HepG2 (cell line): ENCODE data around the gene DNAJC30. TPM values are rescaled to one million over a fixed set of nuclear protein-coding genes. Genes with fewer than 3 reads are reported as not detected.

ENCODE experiments used
- ATAC-seq: fragments of 200-7000 bp; cut with Tn5 transposase; 3 replicates; pipeline ENCODE4 v1.9.1; 2020; ENCODE audit warnings: mild to moderate bottlenecking, moderate library complexity
- BruUV-seq: library from RNA; stranded (reverse); fragments of 400-500 nt; replicated peaks from 2 replicates; lab custom pipeline; 2021; lab: Mats Ljungman, UMichigan
- CTCF ChIA-PET: fragments of 300-600 bp; formaldehyde crosslinking; extraction: SDS; loops from one replicate; lab custom pipeline; 2021; ENCODE audit warnings: low total read pairs, inconsistent platforms, low intra/inter-chr PET ratio; lab: Yijun Ruan, JAX
- POLR2A ChIA-PET: fragments of 350-600 bp; sonication (Branson Sonifier 250); formaldehyde crosslinking; loops from one replicate; lab custom pipeline; 2020; ENCODE audit warnings: antibody characterized with exemption, inconsistent platforms; lab: Yijun Ruan, JAX
- DNase-seq: peaks from one replicate; pipeline ENCODE4 v3.0.0-alpha.2; 2015; ENCODE audit warnings: low spot score
- FAIRE-seq: peaks from 3 replicates; lab custom pipeline; 2011; peaks lifted over from hg19 to GRCh38; lab: Jason Lieb, UNC
- H2AFZ ChIP-seq: one replicate; pipeline ENCODE4 v1.6.1; 2011; ENCODE audit warnings: low read length, inconsistent platforms
- H3K27ac ChIP-seq: fragments of 300-600 bp; 3 replicates; pipeline ENCODE4 v1.8.0; 2011; ENCODE audit warnings: mixed run types, mild to moderate bottlenecking, mixed read lengths, low read length, inconsistent platforms; ENCODE audit not compliant: insufficient read depth; ENCODE audit errors: extremely low read length
- H3K27me3 ChIP-seq, 2 experiments: fragments of 200-600 bp in 1 of 2; 2 replicates in 1 of 2; 3 replicates in 1 of 2; pipeline versions ENCODE4 v1.6.0 to v1.8.0; 2011; ENCODE audit warnings: low read length in 2 of 2, mild to moderate bottlenecking in 2 of 2, moderate library complexity in 2 of 2, inconsistent platforms in 1 of 2; ENCODE audit not compliant: insufficient read depth in 2 of 2, control insufficient read depth in 1 of 2
- H3K36me3 ChIP-seq, 2 experiments: fragments of 200-600 bp in 1 of 2; replicated peaks in 1 of 2; 2 replicates in 1 of 2; 3 replicates in 1 of 2; pipeline versions ENCODE4 v1.5.1 to v1.8.0; 2011; ENCODE audit warnings: low read length in 2 of 2, inconsistent platforms in 1 of 2; ENCODE audit not compliant: insufficient read depth in 2 of 2, control insufficient read depth in 1 of 2
- H3K4me1 ChIP-seq: 2 replicates; pipeline ENCODE4 v1.5.1; 2012; ENCODE audit warnings: low read length, inconsistent platforms; ENCODE audit not compliant: insufficient read depth
- H3K4me2 ChIP-seq: 2 replicates; pipeline ENCODE4 v1.6.0; 2011; ENCODE audit warnings: low read depth, low read length, inconsistent platforms
- H3K4me3 ChIP-seq, 3 experiments: fragments of 200-600 bp in 1 of 3; sonication (generic), shearing (Covaris generic) in 1 of 3; replicated peaks in 1 of 3; 2 replicates each; pipeline ENCODE4 v1.5.1; 2011 to 2016; ENCODE audit warnings: low read length in 3 of 3, inconsistent platforms in 2 of 3, low read depth in 2 of 3, mild to moderate bottlenecking in 2 of 3, control low read depth in 1 of 3, mixed read lengths in 1 of 3; ENCODE audit not compliant: insufficient read depth in 1 of 3
- H3K79me2 ChIP-seq: one replicate; pipeline ENCODE4 v1.6.1; 2011; ENCODE audit warnings: low read length, inconsistent platforms; ENCODE audit not compliant: insufficient read depth
- H3K9ac ChIP-seq: 2 replicates; pipeline ENCODE4 v1.6.0; 2011; ENCODE audit warnings: mild to moderate bottlenecking, low read depth, low read length, inconsistent platforms; ENCODE audit not compliant: insufficient read depth
- H3K9me3 ChIP-seq: 2 replicates; pipeline ENCODE4 v1.5.1; 2012; ENCODE audit warnings: mild to moderate bottlenecking, low read length
- H4K20me1 ChIP-seq: 2 replicates; pipeline ENCODE4 v1.6.0; 2011; ENCODE audit warnings: inconsistent platforms, mild to moderate bottlenecking, low read length, moderate library complexity; ENCODE audit not compliant: insufficient read depth
- FOXK2 ChIP-seq: fragments of 450-650 bp; IDR thresholded peaks from 2 replicates; pipeline ENCODE4 v1.6.1; 2016
- MEIS1 ChIP-seq: sonication (generic); formaldehyde crosslinking; IDR thresholded peaks from 2 replicates; pipeline ENCODE4 v1.9.0; 2021; ENCODE audit warnings: mild to moderate bottlenecking, missing genetic modification reagents, moderate library complexity, borderline replicate concordance
- ZGPAT ChIP-seq: IDR thresholded peaks from 2 replicates; pipeline ENCODE4 v1.6.1; 2016; ENCODE audit warnings: mild to moderate bottlenecking
- ZNF276 ChIP-seq: sonication (generic); formaldehyde crosslinking; IDR thresholded peaks from 2 replicates; pipeline ENCODE4 v1.4.0; 2020; ENCODE audit warnings: mild to moderate bottlenecking, low read depth, missing genetic modification reagents
- ZNF770 ChIP-seq: sonication (generic); formaldehyde crosslinking; IDR thresholded peaks from 2 replicates; pipeline ENCODE4 v1.5.0; 2020; ENCODE audit warnings: mild to moderate bottlenecking, missing genetic modification reagents
- WGBS: methylation state at CpG from one replicate; pipeline ENCODE4 v1.1.6; 2017; ENCODE audit warnings: low lambda C conversion rate; 5-methylcytosine and 5-hydroxymethylcytosine counted together
- in situ Hi-C: cut with HindIII; loops from 2 replicates; pipeline ENCODE4 v1.10.0; 2017; ENCODE audit warnings: low pct_unique_long_range_greater_than_20kb; ENCODE audit not compliant: extremely low pct_ligation_motif_present
- intact Hi-C: fragments of 100-400 bp; cut with micrococcal nuclease; formaldehyde crosslinking; loops from one replicate; pipeline ENCODE4 v1.10.0; 2022; ENCODE audit not compliant: unreplicated experiment
- polyA plus RNA-seq, 8 experiments: library from polyadenylated mRNA; depleted of rRNA in 3 of 8; stranded (reverse) in 7 of 8; unstranded in 1 of 8; fragments of >200 nt; fragmentation: Illumina TruSeq in 4 of 8; extraction: Trizol in 4 of 8; gene quantifications; 2 replicates each; pipeline versions ENCODE4 v1.2.1 to v1.2.3, GENCODE V29; 2011 to 2016; ENCODE audit warnings: low read depth in 4 of 8, missing spikeins in 1 of 8, mixed read lengths in 1 of 8; ENCODE audit not compliant: insufficient read depth in 1 of 8
- total RNA-seq, 5 experiments: library from RNA; depleted of rRNA; stranded (reverse); fragments of >200 nt; fragmentation: Illumina TruSeq; extraction: Trizol; gene quantifications; 2 replicates each; pipeline ENCODE4 v1.2.3, GENCODE V29; 2016; ENCODE audit warnings: low read depth in 1 of 5

Gene DNAJC30
- total and polyA plus RNA-seq, 2 of the 13 experiments (the other 11 are each of a cell fraction or from before 2014, with no cell fraction given), result 3.3 to 3.8 TPM

GRCh38 chr7:73659983-73660382 is 23.3 kb downstream of the DNAJC30 start:
- no peaks in the 10 kb centered on the region for H3K9me3 ChIP-seq
- ChIA-PET CTCF (no interaction called here), POLR2A (no interaction called here)
- intact Hi-C loops, result no loop called here
- H3K79me2 ChIP-seq, result no peaks in the 10 kb centered on the region
- no peaks in the 10 kb centered on the region for H3K36me3 ChIP-seq
- no peak overlapping the region for H3K27ac ChIP-seq
- no peak overlapping the region for H3K4me3 ChIP-seq
- no peak overlapping the region for H3K9ac ChIP-seq
- H3K27me3 ChIP-seq, result no peaks in the 10 kb centered on the region
- H3K4me2 ChIP-seq, result no peak overlapping the region
- 0 out of 2 replicates have a peak, but pooled peaks have one; percentile 14 for TF ChIP-seq FOXK2
- TF ChIP-seq MEIS1 (CRISPR knock-in tag), result no peak
- TF ChIP-seq ZNF770 (CRISPR knock-in tag), result peak; percentile 37; the same call in 1 of the 2 replicates
- TF ChIP-seq ZGPAT (CRISPR knock-in tag), result no peak
- TF ChIP-seq ZNF276 (CRISPR knock-in tag), result no peak
- FAIRE-seq (no peak), DNase-seq (no peak), ATAC-seq (no peak)
- H2AFZ ChIP-seq, result no peak overlapping the region
- peaks cover 16% of the 10 kb centered on the region for H3K4me1 ChIP-seq
- 50% methylated on average over 8 of the region's 8 CpGs for WGBS
- H4K20me1 ChIP-seq, result no peaks in the 10 kb centered on the region
- in situ Hi-C loops, result no loop called here
- no TSS peak for BruUV-seq
